NCI-H1105 treated with DMSO at 0.1 percent for 48 hours (cell line): Measurements from ENCODE around the gene LGALS3.
A peak's percentile ranks its signal among the peaks of the same experiment; 100 is the strongest.
"Not testable (repeated sequence)": the region's sequence is repeated elsewhere in the genome, so short reads cannot be mapped to it uniquely, and the experiment has no call there.

Source experiments
- DNase-seq: peaks from one replicate; lab custom pipeline; 2025; lab: John Stamatoyannopoulos, UW

The LGALS3 gene

DNA sequence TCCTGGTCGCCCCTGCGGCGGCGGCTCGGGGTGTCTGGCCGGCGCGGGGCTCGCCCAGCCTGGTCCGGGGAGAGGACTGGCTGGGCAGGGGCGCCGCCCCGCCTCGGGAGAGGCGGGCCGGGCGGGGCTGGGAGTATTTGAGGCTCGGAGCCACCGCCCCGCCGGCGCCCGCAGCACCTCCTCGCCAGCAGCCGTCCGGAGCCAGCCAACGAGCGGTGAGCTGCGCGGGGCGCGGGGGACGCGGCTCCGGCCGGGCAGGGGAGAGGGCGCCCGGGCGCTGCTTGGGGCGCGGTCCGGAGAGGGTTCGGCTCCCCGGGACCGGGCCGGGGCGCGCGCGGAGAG is at the start of gene LGALS3:
Gene LGALS3 (plus strand): TSS at position 167 of the 342 bp plus-strand sequence. CDS start 8,122 bp downstream, outside the sequence.
- DNase-seq = no peak

DNA sequence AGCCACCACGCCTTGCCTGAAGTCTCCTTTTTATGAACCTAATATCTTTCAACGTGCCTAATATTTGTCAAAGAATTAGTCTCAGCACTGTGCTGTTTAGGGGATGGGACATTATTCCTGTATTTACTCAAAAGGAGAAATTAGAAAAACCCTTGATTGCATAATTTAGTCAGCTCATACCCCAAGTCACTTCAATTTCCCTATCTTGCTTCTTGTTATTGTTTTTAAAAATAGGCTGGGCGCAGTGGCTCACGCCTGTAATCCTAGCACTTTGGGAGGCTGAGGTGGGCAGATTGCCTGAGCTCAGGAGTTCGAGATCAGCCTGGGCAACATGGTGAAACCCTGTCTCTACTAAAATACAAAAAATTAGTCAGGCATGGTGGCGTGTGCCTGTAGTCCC is 49.1 kb upstream of the LGALS3 start:
- DNase-seq = not testable (repeated sequence)

DNA sequence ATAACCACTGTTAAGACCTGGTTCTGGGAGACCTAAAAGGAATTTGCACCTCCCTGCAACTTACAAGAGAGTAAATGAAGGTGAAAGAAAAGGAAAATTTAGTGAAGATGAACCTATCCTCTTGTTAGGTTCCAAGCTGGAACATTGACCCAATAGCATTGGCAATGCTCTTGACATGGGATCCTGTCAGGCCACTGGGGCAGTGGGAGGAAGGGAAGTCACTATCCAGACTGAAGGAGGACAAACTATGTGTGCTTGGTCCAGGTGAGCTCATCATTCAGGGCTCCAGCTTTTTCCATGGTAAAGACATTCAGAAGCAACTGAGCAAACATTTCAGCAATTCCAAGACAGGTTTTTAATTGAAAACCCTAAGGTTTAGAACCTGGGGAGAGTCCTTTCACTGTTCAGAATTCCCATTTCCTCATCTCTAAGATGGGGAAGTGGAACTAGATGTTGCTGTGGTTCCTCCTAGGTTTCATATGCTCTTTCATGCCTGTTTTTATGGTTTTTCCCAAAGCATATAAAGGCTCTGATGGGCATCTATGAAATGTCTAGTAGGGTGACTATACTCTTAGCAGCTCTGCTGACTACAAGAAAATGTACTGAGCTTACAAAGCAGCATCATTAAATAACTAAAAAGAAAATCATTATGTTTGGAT is 44.5 kb upstream of the LGALS3 start:
- no peak for DNase-seq

DNA sequence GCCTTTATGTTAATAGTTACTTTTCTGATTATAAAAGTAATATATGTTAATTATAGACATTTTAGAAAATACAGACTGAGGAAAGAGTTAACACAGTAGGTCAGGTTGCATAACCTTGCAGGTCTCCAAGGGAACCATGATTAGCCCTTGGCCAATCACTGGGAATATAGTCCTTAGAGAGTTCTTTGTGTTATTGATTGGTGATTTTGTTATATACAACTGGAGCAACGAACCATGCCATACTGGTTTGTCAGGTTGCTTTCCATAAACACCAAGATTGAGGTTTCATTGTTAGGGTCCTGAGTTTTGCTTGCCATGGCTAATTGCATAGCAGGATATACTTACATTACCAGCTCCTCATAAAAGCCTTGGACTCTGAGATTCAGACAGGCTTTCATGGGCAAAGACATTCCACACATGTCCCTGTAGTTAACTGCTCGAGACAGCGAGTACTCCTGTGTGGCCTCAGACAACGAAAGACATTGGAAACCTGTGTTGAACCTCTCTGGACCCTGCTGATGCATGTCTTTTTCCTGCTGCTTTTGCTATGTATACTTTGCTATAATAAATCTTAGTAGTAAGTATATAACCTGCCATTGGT is 43.9 kb upstream of the LGALS3 start:
- DNase-seq = no peak

DNA sequence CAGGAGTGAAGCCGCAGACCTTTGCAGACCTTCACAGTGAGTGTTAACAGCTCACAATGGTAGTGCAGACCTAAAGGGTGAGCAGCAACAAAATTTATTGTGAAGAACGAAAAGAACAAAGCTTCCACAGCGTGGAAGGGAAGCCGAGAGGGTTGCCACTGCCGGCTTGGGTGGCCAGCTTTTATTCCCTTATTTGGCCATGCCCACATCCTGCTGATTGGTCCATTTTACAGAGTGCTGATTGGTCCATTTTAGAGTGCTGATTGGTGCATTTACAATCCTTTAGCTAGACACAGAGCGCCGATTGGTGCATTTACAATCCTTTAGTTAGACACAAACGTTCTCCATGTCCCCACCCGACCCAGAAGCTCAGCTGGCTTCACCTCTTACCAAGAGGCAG is 42.1 kb upstream of the LGALS3 start:
- no peak for DNase-seq

DNA sequence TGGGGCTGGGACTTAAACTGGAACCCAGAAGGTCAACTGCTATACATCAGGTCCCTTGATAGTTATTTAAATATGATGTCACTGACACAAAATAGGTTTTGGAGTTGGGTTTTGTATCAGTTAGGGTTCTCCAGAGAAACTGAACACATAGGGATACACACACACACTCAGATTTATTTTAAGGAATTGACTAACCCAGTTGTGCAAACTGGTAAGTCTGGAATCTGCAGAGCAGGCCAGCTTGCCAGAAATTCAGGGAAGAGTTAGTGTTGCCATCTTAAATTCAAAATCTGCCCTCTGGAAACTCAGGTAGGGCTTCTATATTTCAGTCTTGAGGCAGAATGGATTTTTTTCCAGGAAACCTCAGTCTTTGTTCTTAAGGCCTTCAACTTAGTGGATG is 40.7 kb upstream of the LGALS3 start:
- no peak for DNase-seq

DNA sequence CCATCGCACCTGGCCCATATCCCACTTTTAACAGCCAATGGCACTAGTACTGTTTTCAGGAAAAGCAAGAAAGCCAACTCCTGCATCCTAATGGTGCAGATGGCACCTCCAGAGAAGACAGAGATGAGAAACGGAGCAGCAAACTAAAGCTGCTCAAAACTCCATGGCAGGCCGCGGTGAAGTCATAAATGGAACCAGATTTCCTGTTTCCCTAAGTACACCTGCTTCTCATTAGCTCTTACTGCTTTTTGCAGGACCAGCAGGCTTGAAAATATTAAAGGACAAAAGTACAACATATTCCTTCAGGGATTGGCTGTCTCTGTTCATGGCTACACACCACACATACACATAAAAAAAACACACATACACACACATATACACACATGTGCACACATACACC is 36.7 kb upstream of the LGALS3 start:
- no peak for DNase-seq

DNA sequence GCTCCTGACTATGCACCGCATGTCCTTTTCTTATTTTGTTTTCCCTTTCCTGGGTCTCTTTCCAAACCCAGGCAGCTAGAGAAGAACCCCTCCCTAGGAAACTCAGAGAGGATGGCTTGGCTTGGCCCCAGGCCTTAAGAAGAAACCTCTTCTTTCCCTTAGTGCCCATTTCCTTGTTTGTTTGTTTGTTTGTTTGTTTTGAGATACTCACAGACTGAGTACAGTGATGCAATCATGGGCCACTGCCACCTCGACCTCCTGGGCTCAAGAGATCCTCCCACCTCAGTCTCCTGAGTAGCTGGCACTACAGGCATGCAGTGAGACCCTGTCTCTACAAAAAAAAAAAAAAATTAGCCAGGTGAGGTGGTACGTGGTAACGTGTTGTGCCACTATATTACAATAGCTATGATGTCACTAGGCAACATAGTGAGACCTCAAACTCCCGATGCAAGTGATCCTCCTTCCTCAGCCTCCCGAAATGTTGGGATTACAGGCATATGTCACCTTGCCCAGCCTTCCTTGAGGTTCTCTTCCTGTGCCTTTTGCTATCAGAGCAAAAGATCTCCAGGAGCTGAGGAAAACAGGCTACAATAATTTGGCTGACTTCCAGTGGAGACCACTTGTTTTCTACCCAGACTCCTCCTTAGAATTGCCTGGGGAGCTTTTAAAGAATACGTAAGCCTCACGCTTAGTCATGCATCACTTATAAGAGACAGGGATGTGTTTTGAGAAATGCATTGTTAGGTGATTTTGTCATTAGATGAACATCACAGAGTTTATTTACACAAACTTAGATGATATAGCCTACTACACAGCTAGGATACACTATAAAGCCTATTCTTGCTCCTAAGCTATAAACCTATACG is 34.5 kb upstream of the LGALS3 start:
- no peak for DNase-seq

DNA sequence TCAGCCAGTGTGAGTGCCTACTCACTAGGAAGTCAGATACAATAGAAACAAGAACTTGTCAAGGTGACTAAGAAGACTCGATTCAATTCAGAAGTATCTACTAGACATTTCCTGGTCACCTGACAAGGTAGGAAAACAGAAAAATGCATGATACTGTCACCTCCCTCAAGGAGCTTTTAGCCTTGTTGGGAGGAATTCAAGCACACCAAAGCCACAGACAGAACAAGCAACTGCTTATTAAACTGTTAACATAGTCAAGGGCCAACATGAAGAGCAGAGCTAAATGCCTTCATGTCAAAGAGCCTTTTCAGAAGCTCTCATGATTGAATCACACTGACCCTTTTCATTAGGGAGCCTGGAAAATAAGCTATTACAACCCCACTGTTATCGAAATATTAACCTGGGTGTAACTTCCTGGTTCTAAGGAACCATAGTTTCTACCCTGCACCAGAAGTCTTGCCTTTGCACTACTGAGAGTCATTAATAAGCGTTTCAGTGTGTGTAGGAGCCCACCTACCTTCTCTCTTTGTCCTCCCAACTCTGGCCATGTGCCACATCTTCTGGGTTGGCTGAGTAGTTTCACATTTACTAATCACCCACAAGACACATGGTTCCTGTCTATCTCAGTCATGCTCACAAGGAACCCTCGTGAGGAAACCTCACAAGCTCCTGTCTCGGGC is 31.0 kb upstream of the LGALS3 start:
- no peak for DNase-seq

DNA sequence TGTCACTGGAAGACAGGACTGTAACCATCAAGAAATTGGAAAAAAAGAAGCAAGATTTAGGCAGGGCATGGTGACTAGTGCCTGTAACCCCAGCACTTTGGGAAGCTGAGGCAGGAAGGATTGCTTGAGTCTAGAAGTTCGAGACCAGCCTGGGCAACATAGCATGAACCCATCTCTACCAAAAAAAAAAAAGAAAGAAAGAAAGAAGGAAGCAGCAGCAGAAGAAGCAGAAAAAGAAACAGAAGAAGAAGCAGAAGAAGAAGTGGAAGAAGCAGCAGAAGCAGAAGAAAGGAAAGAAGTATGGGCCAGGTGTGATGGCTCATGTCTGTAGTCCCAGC is 30.5 kb upstream of the LGALS3 start:
- DNase-seq = no peak

DNA sequence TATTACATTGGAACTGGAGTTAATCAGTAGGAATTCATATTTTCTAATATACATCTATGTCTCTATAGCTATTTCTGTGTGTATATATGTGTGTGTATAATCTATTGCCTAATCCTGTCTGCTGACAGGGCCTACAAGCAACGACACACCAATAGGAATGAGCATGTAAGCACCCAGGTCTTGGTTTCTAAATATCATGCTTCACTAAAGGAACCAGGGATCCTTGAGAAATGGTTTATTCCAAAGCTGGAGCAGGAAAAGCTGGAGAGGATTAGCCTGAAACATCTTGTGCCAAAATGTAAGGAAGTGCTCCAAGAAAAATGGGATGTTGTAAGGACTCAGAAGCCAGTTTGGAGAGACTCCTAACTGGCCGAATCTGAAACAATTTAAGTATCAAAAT is 29.3 kb upstream of the LGALS3 start:
- DNase-seq = no peak

DNA sequence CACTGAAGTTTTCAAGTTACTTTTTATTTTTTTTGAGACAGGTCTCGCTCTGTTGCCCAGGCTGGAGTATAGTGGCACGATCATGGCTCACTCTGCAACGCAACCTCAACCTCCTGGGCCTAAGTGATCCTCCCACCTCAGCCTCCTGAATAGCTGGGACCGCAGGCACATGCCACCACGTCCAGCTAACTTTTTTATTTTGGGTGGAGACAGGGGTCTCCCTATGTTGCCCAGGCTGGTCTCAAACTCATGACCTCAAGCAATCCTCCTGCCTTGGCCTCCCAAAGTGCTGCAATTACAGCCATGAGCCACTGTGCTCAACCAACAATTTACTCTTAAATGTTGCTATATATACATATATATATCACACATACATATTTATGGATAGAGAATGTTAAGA is 27.4 kb upstream of the LGALS3 start:
- no peak for DNase-seq

DNA sequence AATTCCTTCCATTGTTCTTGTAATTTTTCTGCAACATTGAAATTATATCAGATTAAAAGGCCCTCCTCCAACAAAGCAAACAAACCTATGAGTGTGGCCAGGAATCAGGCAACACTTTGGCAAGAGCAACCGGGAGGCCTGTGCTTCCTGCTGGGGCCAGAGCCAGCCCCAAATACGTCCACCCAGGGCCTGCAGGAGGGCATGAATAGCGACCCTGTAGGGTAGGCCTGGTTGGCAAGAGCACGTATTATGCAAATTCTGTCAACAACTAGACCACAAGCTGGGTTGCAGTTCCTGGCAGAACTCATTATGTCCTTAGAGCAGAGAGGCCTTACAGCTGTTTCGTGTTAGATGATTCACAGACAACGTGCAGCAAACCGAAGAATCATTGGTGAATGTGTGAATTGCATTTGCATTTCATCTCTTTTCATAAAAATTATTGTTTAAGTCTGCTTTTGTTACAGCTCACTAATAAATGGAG is 26.9 kb upstream of the LGALS3 start:
- DNase-seq = peak; percentile 53

DNA sequence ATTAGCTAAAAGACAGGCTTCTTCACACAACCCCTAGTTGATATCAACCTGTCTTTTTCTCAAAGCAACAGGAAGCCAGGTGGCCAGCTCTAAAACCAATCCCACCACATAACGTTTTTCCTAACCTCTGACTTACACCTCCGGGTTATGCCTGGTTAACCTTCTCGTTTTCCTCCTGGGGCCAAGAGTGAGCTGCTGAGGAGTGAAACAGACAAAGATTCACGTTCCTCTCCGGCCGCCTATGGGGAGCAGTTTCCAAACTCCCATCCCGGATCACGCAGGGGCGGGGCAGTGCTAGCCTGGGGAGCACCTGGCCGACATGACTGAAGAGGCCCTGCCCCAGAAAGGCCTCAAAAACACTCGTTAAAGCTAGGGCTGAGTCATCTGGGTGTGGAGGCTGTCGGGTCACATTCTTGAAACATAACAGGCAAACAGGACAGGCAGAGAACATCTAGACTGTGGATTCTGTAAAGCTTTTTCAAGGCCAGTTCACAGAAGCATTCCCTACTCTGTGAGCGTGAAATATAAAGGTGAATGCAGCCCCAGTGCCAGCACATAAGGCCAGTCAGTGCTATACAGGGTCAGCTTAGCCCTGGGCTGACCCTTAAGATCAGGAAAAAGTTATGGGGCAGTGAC is 25.9 kb upstream of the LGALS3 start:
- DNase-seq = no peak

DNA sequence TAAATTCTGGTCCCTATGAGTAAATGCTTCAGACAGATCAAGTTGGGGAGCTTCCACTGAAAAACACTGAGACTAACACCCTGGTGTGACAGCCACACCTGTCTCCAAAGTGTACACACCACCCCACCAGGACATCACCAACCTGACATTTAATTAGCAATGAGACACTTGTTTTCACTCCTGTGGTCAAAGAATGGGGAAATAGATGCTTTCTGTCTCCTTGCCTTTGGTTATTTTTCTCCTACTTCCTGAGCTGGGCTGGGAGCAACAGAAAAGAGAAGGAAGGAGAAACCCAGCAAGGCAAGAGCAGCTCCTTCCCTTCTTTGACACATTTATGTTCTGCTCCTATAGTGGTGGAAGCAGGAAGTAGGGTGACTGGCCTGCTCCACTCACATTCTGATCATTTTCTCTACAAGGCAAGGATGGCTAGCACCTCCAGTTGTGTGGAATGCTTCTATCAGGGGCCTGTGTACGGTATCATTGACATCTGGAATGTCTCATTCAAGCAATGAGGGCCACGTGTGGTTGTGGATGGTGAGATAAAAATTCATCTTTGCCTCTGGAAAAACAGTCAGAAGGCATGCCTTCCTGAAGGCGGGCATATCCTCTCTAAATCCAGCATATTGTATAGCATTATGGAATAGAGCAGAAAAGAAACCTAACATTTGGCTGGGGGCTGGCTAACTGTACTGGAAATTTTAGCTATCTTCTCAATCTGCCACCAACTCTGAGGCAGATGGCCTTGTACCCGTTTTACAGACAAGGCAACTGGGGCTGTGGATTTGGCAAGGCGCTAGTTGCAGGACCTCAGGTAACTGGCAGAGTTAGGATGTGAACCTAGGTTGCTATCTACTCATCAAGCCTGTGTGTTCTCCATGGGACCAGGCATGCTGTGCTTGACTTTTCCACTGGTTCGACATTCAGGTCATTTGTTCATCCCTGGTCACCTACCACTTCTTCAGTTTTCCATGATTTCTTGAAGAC is 24.8 kb upstream of the LGALS3 start:
- no peak for DNase-seq

DNA sequence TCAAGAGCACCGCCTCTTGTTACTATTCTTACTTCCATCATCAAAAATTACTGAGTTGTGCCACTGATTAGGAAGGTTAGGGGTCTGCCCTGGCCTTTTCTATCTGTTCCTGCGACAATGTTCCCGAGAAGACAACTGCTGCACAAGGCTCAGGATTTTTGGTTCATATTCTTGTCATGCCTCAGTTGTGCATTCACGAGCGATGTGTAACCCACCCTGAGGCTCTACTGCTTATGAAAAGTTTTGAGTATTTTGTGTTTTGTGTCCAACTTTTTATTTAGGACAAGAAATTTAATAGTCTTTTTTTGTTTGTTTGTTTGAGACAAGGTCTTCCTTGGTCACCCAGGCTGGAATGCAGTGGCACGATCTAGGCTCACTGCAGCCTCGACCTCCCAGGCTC is 23.1 kb upstream of the LGALS3 start:
- DNase-seq = no peak

DNA sequence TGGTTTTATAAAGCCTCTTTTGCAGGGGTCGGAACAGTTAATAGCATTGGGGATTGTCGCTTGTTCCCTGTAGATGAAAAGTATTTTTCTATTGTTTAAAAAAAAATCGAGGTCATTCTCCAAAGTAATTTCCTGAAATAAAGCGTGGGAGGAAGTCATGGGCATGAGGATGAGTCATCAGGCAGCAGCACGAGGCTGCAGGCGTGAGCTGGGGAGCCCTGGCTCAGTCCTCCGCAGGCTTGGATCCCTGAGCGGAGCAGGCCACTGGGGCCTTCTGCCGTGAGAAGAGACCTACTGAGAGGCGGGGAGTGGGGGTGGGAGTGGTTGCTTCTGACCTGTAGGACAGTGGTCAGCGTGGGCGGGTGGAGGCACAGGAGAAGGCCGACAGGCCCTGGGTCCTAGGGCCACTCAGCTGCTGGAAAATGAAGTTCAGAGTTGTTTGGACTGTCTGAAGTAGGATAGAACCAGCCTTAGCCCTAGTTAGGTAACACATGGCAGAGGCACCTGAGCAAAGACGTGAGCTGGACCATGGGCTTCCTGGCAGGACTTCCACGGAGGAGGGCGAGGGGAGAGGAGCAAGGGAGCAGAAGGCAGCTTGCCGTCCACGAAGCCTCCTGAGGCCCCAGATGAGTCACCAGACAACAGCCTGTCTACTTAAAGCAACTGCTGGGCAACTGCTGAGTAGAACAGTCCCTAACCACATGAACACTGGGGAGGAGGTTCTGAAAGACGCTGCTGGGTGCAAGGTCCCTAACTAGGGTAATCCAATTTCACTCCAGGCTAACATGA is 21.1 kb upstream of the LGALS3 start:
- no peak for DNase-seq

DNA sequence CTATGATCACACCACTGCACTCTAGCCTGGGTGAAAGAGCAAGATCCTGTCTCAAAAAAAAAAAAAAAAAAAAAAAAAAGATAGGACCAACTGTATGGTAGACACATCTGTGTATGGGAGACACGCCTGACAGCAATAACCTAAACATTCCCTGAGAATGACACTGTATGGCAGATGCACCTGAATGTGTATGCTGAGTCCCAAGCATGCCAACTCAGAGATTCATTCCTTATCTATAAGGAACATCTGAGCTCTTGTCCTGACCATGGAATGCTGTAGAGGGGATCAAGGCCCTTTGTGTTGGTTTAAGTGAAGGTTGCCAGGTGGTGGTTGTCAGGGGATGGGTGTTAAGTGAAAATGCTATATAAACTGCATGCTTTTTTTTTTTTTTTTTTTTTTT is 19.2 kb upstream of the LGALS3 start:
- DNase-seq = no peak

DNA sequence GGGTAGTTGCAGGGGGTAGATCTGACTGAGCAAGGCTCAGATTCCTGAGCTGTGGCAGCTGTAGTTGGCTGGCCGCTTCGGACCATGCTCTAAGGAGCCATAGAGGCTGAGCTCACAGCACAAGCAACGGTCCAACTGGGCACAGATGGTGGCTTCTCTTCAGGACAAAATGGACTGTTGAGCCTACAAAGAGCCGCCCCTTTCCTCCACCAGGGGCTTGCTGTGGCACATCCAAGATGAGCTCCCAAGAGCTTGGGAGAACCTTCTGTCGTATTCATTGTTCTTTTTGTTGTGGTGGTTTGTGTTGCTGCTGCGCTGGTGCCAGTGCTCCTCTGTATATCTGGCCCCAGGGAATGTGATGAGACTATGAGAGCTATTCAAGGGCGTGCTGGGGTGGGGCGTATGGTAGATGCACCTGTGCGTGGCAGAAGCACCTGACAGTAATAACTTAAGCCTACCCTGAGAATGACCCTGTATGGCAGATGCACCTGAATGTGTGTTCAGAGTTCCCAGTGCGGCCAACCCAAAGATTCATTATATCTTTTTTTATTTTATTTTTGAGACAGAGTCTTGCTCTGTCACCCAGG is 17.8 kb upstream of the LGALS3 start:
- no peak for DNase-seq

DNA sequence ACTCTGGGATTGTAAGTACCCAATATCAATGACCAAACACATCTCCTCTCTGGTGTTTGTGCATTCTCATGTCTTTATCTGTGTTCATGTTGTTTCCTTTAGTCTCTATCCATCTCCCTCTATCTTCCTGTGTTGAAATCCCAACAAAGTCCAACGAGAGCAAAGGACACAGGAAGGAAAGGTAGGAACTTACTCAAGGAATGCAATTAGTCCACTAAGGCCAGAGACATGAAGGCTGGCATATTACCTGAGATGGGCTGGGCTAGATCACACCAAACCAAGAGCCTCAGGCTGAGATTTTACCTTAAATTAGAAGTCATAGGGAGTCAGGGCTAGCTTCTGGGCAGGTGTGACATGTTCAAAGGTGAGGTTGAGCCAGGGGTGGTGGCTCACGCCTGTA is 14.3 kb upstream of the LGALS3 start:
- DNase-seq = no peak
